HG03025 (cell line): ENCODE measurements around the gene PIGA.

Experiments used
- ATAC-seq: cut with Tn5 transposase; IDR thresholded peaks from one replicate; pipeline ENCODE4 v1.9.1; 2021; ENCODE audit warnings: mild to moderate bottlenecking, moderate library complexity; ENCODE audit not compliant: unreplicated experiment, low FRiP score

The PIGA gene

GRCh38 chrX:15335135-15336022, at the start of gene PIGA:
TSS of gene PIGA (minus strand) at chrX:15335523. CDS start at chrX:15331930, 3,593 bp downstream.
- ATAC-seq, result peak; percentile 99

- ATAC-seq, result no peak
Measured at GRCh38 chrX:15384304-15384703, 49.0 kb upstream of the PIGA start, which contains the start of gene VEGFD. TSS of gene VEGFD (minus strand) at chrX:15384413. CDS start at chrX:15383946, 467 bp downstream.

GRCh38 chrX:15382813-15383212, 47.5 kb upstream of the PIGA start:
- no peak for ATAC-seq

GRCh38 chrX:15376956-15377355, 41.6 kb upstream of the PIGA start:
- no peak for ATAC-seq

- ATAC-seq, result no peak
Measured at GRCh38 chrX:15373976-15374375, 38.7 kb upstream of the PIGA start.

GRCh38 chrX:15366506-15367352, 31.4 kb upstream of the PIGA start:
- no peak for ATAC-seq

- no peak for ATAC-seq
Measured at GRCh38 chrX:15359701-15360100, 24.4 kb upstream of the PIGA start.

GRCh38 chrX:15358533-15358932, 23.2 kb upstream of the PIGA start:
- peak; percentile 45 for ATAC-seq

GRCh38 chrX:15356444-15356843, 21.1 kb upstream of the PIGA start:
- ATAC-seq, result no peak

GRCh38 chrX:15350329-15350996, 15.1 kb upstream of the PIGA start:
- no peak for ATAC-seq

GRCh38 chrX:15349046-15349445, 13.7 kb upstream of the PIGA start:
- peak; percentile 69 for ATAC-seq

GRCh38 chrX:15345976-15346375, 10.7 kb upstream of the PIGA start:
- ATAC-seq, result no peak

- ATAC-seq, result no peak
Measured at GRCh38 chrX:15344106-15344505, 8.8 kb upstream of the PIGA start.

- no peak for ATAC-seq
Measured at GRCh38 chrX:15343075-15343476, 7.8 kb upstream of the PIGA start.

GRCh38 chrX:15340867-15341266, 5.5 kb upstream of the PIGA start:
- no peak for ATAC-seq

- ATAC-seq, result no peak
Measured at GRCh38 chrX:15336023-15336413, 695 bp upstream of the PIGA start.

- ATAC-seq, result no peak
Measured at GRCh38 chrX:15334561-15334960, 762 bp downstream of the PIGA start.

- no peak for ATAC-seq
Measured at GRCh38 chrX:15328821-15329220, 6.5 kb downstream of the PIGA start.

GRCh38 chrX:15328131-15328530, 7.2 kb downstream of the PIGA start:
- no peak for ATAC-seq

- no peak for ATAC-seq
Measured at GRCh38 chrX:15322472-15322871, 12.9 kb downstream of the PIGA start.

GRCh38 chrX:15322072-15322471, 13.3 kb downstream of the PIGA start:
- ATAC-seq, result no peak
